Central memory CD8-positive, alpha-beta T cell (primary cell): Measurements from ENCODE around the gene AP3D1.
A peak's percentile ranks its signal among the peaks of the same experiment; 100 is the strongest.

Source experiments
- ATAC-seq: fragments of 150-1000 bp; cut with Tn5 transposase; replicated peaks from 2 replicates; pipeline ENCODE4 v1.10.0; 2022; ENCODE audit warnings: mild to moderate bottlenecking, moderate FRiP score, moderate number of reproducible peaks; ENCODE audit not compliant: poor library complexity, severe bottlenecking; ENCODE audit errors: extremely low read depth
- DNase-seq, 2 donors: peaks; one replicate each; pipeline ENCODE4 v3.0.0; 2021; ENCODE audit warnings: low spot score in 2 of 2
- H3K27ac Mint-ChIP-seq: one replicate; pipeline ENCODE4 v1.8.0; 2022; ENCODE audit warnings: low read depth, mild to moderate bottlenecking, moderate library complexity, mixed read lengths
- H3K27me3 Mint-ChIP-seq: one replicate; pipeline ENCODE4 v1.8.0; 2022; ENCODE audit warnings: mixed read lengths
- H3K36me3 Mint-ChIP-seq: one replicate; pipeline ENCODE4 v1.8.0; 2022; ENCODE audit warnings: mild to moderate bottlenecking, moderate library complexity, mixed read lengths; ENCODE audit not compliant: insufficient read depth
- H3K4me1 Mint-ChIP-seq: one replicate; pipeline ENCODE4 v1.8.0; 2022; ENCODE audit warnings: mixed read lengths
- H3K4me3 Mint-ChIP-seq: one replicate; pipeline ENCODE4 v1.8.0; 2022; ENCODE audit warnings: mild to moderate bottlenecking, moderate library complexity, mixed read lengths
- H3K9me3 Mint-ChIP-seq: one replicate; pipeline ENCODE4 v1.8.0; 2022; ENCODE audit warnings: mixed read lengths

The AP3D1 gene

GRCh38 chr19:2176337-2176994 is 25.1 kb upstream of the AP3D1 start:
- DNase-seq (no peak), ATAC-seq (no peak)
- H3K4me3 Mint-ChIP-seq: no peak overlapping the region
- H3K27me3 Mint-ChIP-seq: no peaks in the 10 kb centered on the region
- H3K4me1 Mint-ChIP-seq: peaks cover 31% of the 10 kb centered on the region
- no peak overlapping the region for H3K27ac Mint-ChIP-seq
- peaks cover 6% of the 10 kb centered on the region for H3K36me3 Mint-ChIP-seq
- H3K9me3 Mint-ChIP-seq: no peaks in the 10 kb centered on the region

GRCh38 chr19:2175742-2176141 is 24.4 kb upstream of the AP3D1 start:
- Mint-ChIP-seq H3K27ac (no peak overlapping the region), H3K27me3 (no peaks in the 10 kb centered on the region), H3K4me3 (no peak overlapping the region), H3K36me3 (peaks cover 4% of the 10 kb centered on the region), H3K9me3 (no peaks in the 10 kb centered on the region), H3K4me1 (peaks cover 31% of the 10 kb centered on the region)
- no peak for DNase-seq
- no peak for ATAC-seq

- ATAC-seq: no peak
- no peak overlapping the region for H3K27ac Mint-ChIP-seq
- peaks cover 20% of the 10 kb centered on the region for H3K4me1 Mint-ChIP-seq
- H3K4me3 Mint-ChIP-seq: no peak overlapping the region
- H3K27me3 Mint-ChIP-seq: no peaks in the 10 kb centered on the region
- DNase-seq: no peak
- H3K36me3 Mint-ChIP-seq: peaks cover 4% of the 10 kb centered on the region
- H3K9me3 Mint-ChIP-seq: no peaks in the 10 kb centered on the region
These were observed 22.6 kb upstream of the AP3D1 start for GRCh38 chr19:2173767-2174577.

GRCh38 chr19:2173388-2173766 is 22.0 kb upstream of the AP3D1 start:
- no peaks in the 10 kb centered on the region for H3K27me3 Mint-ChIP-seq
- H3K4me1 Mint-ChIP-seq: peaks cover 26% of the 10 kb centered on the region
- H3K27ac Mint-ChIP-seq: no peak overlapping the region
- no peak for ATAC-seq
- no peak for DNase-seq
- H3K4me3 Mint-ChIP-seq: no peak overlapping the region
- no peaks in the 10 kb centered on the region for H3K9me3 Mint-ChIP-seq
- peaks cover 4% of the 10 kb centered on the region for H3K36me3 Mint-ChIP-seq

GRCh38 chr19:2171349-2172145 is 20.2 kb upstream of the AP3D1 start:
- Mint-ChIP-seq H3K4me1 (peaks cover 38% of the 10 kb centered on the region), H3K36me3 (peaks cover 4% of the 10 kb centered on the region), H3K4me3 (peak overlapping the region; percentile 9), H3K27me3 (no peaks in the 10 kb centered on the region), H3K27ac (peak overlapping the region; percentile 38), H3K9me3 (no peaks in the 10 kb centered on the region)
- ATAC-seq: peak; percentile 90
- DNase-seq: peak; percentile 53 to 75

GRCh38 chr19:2170987-2171348 is 19.6 kb upstream of the AP3D1 start:
- Mint-ChIP-seq H3K27me3 (no peaks in the 10 kb centered on the region), H3K9me3 (no peaks in the 10 kb centered on the region), H3K4me3 (no peak overlapping the region), H3K4me1 (peaks cover 38% of the 10 kb centered on the region), H3K36me3 (peaks cover 2% of the 10 kb centered on the region), H3K27ac (peak overlapping the region; percentile 38)
- ATAC-seq: no peak
- no peak for DNase-seq

GRCh38 chr19:2170219-2170618 is 18.9 kb upstream of the AP3D1 start:
- no peak overlapping the region for H3K27ac Mint-ChIP-seq
- no peak for ATAC-seq
- no peak overlapping the region for H3K4me3 Mint-ChIP-seq

GRCh38 chr19:2168619-2169424 is 17.5 kb upstream of the AP3D1 start:
- Mint-ChIP-seq H3K4me3 (peak overlapping the region; percentile 51), H3K27ac (peak overlapping the region; percentile 62), H3K9me3 (no peaks in the 10 kb centered on the region), H3K27me3 (no peaks in the 10 kb centered on the region), H3K4me1 (peaks cover 39% of the 10 kb centered on the region), H3K36me3 (peaks cover 8% of the 10 kb centered on the region)
- ATAC-seq (peak; percentile 20), DNase-seq (peak; percentile 28 to 29)

More at GRCh38 chr19:2170219-2170618, 18.9 kb upstream of the AP3D1 start:
- peaks cover 44% of the 10 kb centered on the region for H3K4me1 Mint-ChIP-seq
- peaks cover 4% of the 10 kb centered on the region for H3K36me3 Mint-ChIP-seq
- H3K27me3 Mint-ChIP-seq: no peaks in the 10 kb centered on the region
- no peak for DNase-seq
- no peaks in the 10 kb centered on the region for H3K9me3 Mint-ChIP-seq

GRCh38 chr19:2167896-2168618 is 16.7 kb upstream of the AP3D1 start:
- Mint-ChIP-seq H3K27me3 (no peaks in the 10 kb centered on the region), H3K27ac (peak overlapping the region; percentile 62), H3K9me3 (no peaks in the 10 kb centered on the region), H3K4me3 (peak overlapping the region; percentile 51), H3K36me3 (peaks cover 8% of the 10 kb centered on the region), H3K4me1 (peaks cover 38% of the 10 kb centered on the region)
- DNase-seq (no peak), ATAC-seq (no peak)

GRCh38 chr19:2166741-2167738 is 15.7 kb upstream of the AP3D1 start:
- DNase-seq: no peak
- Mint-ChIP-seq H3K4me3 (peak overlapping the region; percentile 88), H3K4me1 (peaks cover 38% of the 10 kb centered on the region), H3K27me3 (no peaks in the 10 kb centered on the region), H3K9me3 (no peaks in the 10 kb centered on the region), H3K27ac (no peak overlapping the region), H3K36me3 (peaks cover 8% of the 10 kb centered on the region)
- no peak for ATAC-seq
